Measurements from ENCODE around the gene ASPG.

Gene ASPG

GRCh38 chr14:104075530-104076151 is 9.9 kb upstream of the ASPG start:
- no peak for DNase-seq (ENCODE audit: low read depth in 2 of 2)

GRCh38 chr14:104076743-104077142 is 8.8 kb upstream of the ASPG start:
- DNase-seq (ENCODE audit: low read depth in 2 of 2) = no peak

- DNase-seq (ENCODE audit: low read depth in 2 of 2) = peak; percentile 65 to 83
Measured at GRCh38 chr14:104078031-104078455, 7.5 kb upstream of the ASPG start.

- DNase-seq (ENCODE audit: low read depth in 2 of 2) = no peak
Measured at GRCh38 chr14:104080376-104081260, 4.9 kb upstream of the ASPG start.

GRCh38 chr14:104081261-104081835 is 4.2 kb upstream of the ASPG start:
- DNase-seq (ENCODE audit: low read depth in 2 of 2) = no peak

- DNase-seq (ENCODE audit: low read depth in 2 of 2) = no peak
Measured at GRCh38 chr14:104081951-104082464, 3.5 kb upstream of the ASPG start.

GRCh38 chr14:104082807-104083206 is 2.7 kb upstream of the ASPG start:
- no peak for DNase-seq (ENCODE audit: low read depth in 2 of 2)

- no peak for DNase-seq (ENCODE audit: low read depth in 2 of 2)
Measured at GRCh38 chr14:104084251-104085002, 1.1 kb upstream of the ASPG start.

- DNase-seq (ENCODE audit: low read depth in 2 of 2) = no peak
Measured at GRCh38 chr14:104085889-104086201, 345 bp downstream of the ASPG start.

GRCh38 chr14:104086210-104086660 is 735 bp downstream of the ASPG start:
- DNase-seq (ENCODE audit: low read depth in 2 of 2) = no peak

- DNase-seq (ENCODE audit: low read depth in 2 of 2) = no peak
Measured at GRCh38 chr14:104086661-104087461, 1.4 kb downstream of the ASPG start.

- no peak for DNase-seq (ENCODE audit: low read depth in 2 of 2)
Measured at GRCh38 chr14:104087505-104087904, 2.0 kb downstream of the ASPG start.

- no peak for DNase-seq (ENCODE audit: low read depth in 2 of 2)
Measured at GRCh38 chr14:104087981-104088850, 2.7 kb downstream of the ASPG start.

GRCh38 chr14:104090071-104090748 is 4.7 kb downstream of the ASPG start:
- DNase-seq (ENCODE audit: low read depth in 2 of 2) = no peak

GRCh38 chr14:104091061-104091926 is 5.8 kb downstream of the ASPG start:
- DNase-seq (ENCODE audit: low read depth in 2 of 2) = no peak

GRCh38 chr14:104091927-104092771 is 6.6 kb downstream of the ASPG start:
- no peak for DNase-seq (ENCODE audit: low read depth in 2 of 2)

- DNase-seq (ENCODE audit: low read depth in 2 of 2) = no peak
Measured at GRCh38 chr14:104092931-104093365, 7.4 kb downstream of the ASPG start.
